ENCODE measurements around the gene PFDN4.
"Not testable (repeated sequence)": the region's sequence is repeated elsewhere in the genome, so short reads cannot be mapped to it uniquely, and the experiment has no call there.

PFDN4 gene

GRCh38 chr20:54229566-54230160 lies 21.8 kb downstream of the PFDN4 start:
- DNase-seq, result no peak

- DNase-seq, result no peak
These were observed 23.1 kb downstream of the PFDN4 start for GRCh38 chr20:54231036-54231435.

- DNase-seq, result no peak
These were observed 27.1 kb downstream of the PFDN4 start for GRCh38 chr20:54234991-54235390.

- DNase-seq, result no peak
These were observed 29.4 kb downstream of the PFDN4 start for GRCh38 chr20:54237116-54237943.

GRCh38 chr20:54244113-54244512 lies 36.2 kb downstream of the PFDN4 start:
- no peak for DNase-seq

GRCh38 chr20:54248705-54249104 lies 40.8 kb downstream of the PFDN4 start:
- not testable (repeated sequence) for DNase-seq

- DNase-seq, result no peak
These were observed 42.8 kb downstream of the PFDN4 start for GRCh38 chr20:54250691-54251090.

GRCh38 chr20:54251096-54251495 lies 43.2 kb downstream of the PFDN4 start:
- DNase-seq, result no peak

- DNase-seq, result no peak
These were observed 46.7 kb downstream of the PFDN4 start for GRCh38 chr20:54254596-54254995.

- no peak for DNase-seq
These were observed 47.3 kb downstream of the PFDN4 start for GRCh38 chr20:54255157-54255556.

- no peak for DNase-seq
These were observed 48.3 kb downstream of the PFDN4 start for GRCh38 chr20:54256202-54256601.

- no peak for DNase-seq
These were observed 49.4 kb downstream of the PFDN4 start for GRCh38 chr20:54257071-54257816.

- no peak for DNase-seq
These were observed 52.2 kb downstream of the PFDN4 start for GRCh38 chr20:54260116-54260515.

GRCh38 chr20:54262671-54263070 lies 54.8 kb downstream of the PFDN4 start:
- DNase-seq, result no peak

GRCh38 chr20:54263116-54263690 lies 55.3 kb downstream of the PFDN4 start:
- DNase-seq, result no peak

- DNase-seq, result not testable (repeated sequence)
These were observed 57.9 kb downstream of the PFDN4 start for GRCh38 chr20:54265791-54266190.

GRCh38 chr20:54266844-54267243 lies 59.0 kb downstream of the PFDN4 start:
- no peak for DNase-seq

GRCh38 chr20:54267483-54268003 lies 59.7 kb downstream of the PFDN4 start:
- no peak for DNase-seq

- no peak for DNase-seq
These were observed 61.1 kb downstream of the PFDN4 start for GRCh38 chr20:54268941-54269340.
